Astrocyte (in vitro differentiated cells and primary cell): ENCODE data around the gene MEST. TPM values are rescaled to one million over a fixed set of nuclear protein-coding genes. Genes with fewer than 3 reads are reported as not detected.
A peak's percentile ranks its signal among the peaks of the same experiment; 100 is the strongest.

Experiments
- DNase-seq: peaks from one replicate; pipeline ENCODE4 v3.0.0-alpha.2; 2010; ENCODE audit warnings: low read depth
- FAIRE-seq: peaks from 2 replicates; lab custom pipeline; 2011; peaks lifted over from hg19 to GRCh38; lab: Jason Lieb, UNC
- H2AFZ ChIP-seq: 2 replicates; pipeline ENCODE4 v1.6.0; 2012; ENCODE audit warnings: low read depth, low read length, inconsistent platforms
- H3K27ac ChIP-seq: 2 replicates; pipeline ENCODE4 v1.5.1; 2011; ENCODE audit warnings: low read depth, low read length, inconsistent platforms
- H3K27me3 ChIP-seq: 2 replicates; pipeline ENCODE4 v1.6.0; 2011; ENCODE audit warnings: low read length, inconsistent platforms; ENCODE audit not compliant: insufficient read depth
- H3K36me3 ChIP-seq: 2 replicates; pipeline ENCODE4 v1.5.1; 2011; ENCODE audit warnings: low read length, inconsistent platforms; ENCODE audit not compliant: insufficient read depth
- H3K4me1 ChIP-seq: 2 replicates; pipeline ENCODE4 v1.5.1; 2011; ENCODE audit warnings: low read length, inconsistent platforms; ENCODE audit not compliant: insufficient read depth
- H3K4me2 ChIP-seq: 2 replicates; pipeline ENCODE4 v1.6.0; 2012; ENCODE audit warnings: low read length, inconsistent platforms
- H3K4me3 ChIP-seq: 2 replicates; pipeline ENCODE4 v1.5.1; 2011; ENCODE audit warnings: low read depth, mild to moderate bottlenecking, low read length, inconsistent platforms; ENCODE audit not compliant: insufficient read depth
- H3K79me2 ChIP-seq: 2 replicates; pipeline ENCODE4 v1.6.0; 2012; ENCODE audit warnings: mild to moderate bottlenecking, low read length, inconsistent platforms; ENCODE audit not compliant: insufficient read depth
- H3K9ac ChIP-seq: 2 replicates; pipeline ENCODE4 v1.6.0; 2012; ENCODE audit warnings: mild to moderate bottlenecking, low read length, inconsistent platforms
- H3K9me3 ChIP-seq: 2 replicates; pipeline ENCODE4 v1.5.1; 2012; ENCODE audit warnings: low read depth, mild to moderate bottlenecking, low read length, inconsistent platforms; ENCODE audit not compliant: insufficient read depth
- H4K20me1 ChIP-seq: 2 replicates; pipeline ENCODE4 v1.6.0; 2012; ENCODE audit warnings: low read length, inconsistent platforms; ENCODE audit not compliant: insufficient read depth
- H3K27ac Mint-ChIP-seq: one replicate; pipeline ENCODE4 v1.8.0; 2021; ENCODE audit warnings: mild to moderate bottlenecking, mixed read lengths; ENCODE audit not compliant: unreplicated experiment
- H3K27me3 Mint-ChIP-seq: one replicate; pipeline ENCODE4 v1.8.0; 2021; ENCODE audit warnings: low read depth, mixed read lengths; ENCODE audit not compliant: unreplicated experiment
- H3K36me3 Mint-ChIP-seq: one replicate; pipeline ENCODE4 v1.8.0; 2021; ENCODE audit warnings: low read depth, mixed read lengths; ENCODE audit not compliant: unreplicated experiment
- H3K4me1 Mint-ChIP-seq: one replicate; pipeline ENCODE4 v1.8.0; 2021; ENCODE audit warnings: low read depth, mixed read lengths; ENCODE audit not compliant: unreplicated experiment
- H3K4me3 Mint-ChIP-seq: one replicate; pipeline ENCODE4 v1.8.0; 2021; ENCODE audit warnings: mild to moderate bottlenecking, moderate library complexity, mixed read lengths; ENCODE audit not compliant: unreplicated experiment
- H3K9me3 Mint-ChIP-seq: one replicate; pipeline ENCODE4 v1.8.0; 2021; ENCODE audit warnings: mild to moderate bottlenecking, mixed read lengths; ENCODE audit not compliant: unreplicated experiment
- CTCF ChIP-seq: IDR thresholded peaks from 2 replicates; pipeline ENCODE4 v1.5.1; 2011; ENCODE audit warnings: low read depth, mild to moderate bottlenecking, inconsistent platforms, low read length, moderate library complexity; ENCODE audit not compliant: insufficient read depth
- EZH2 ChIP-seq: IDR thresholded peaks from 2 replicates; pipeline ENCODE4 v1.6.1; 2012; ENCODE audit warnings: mild to moderate bottlenecking, low read length, inconsistent platforms; ENCODE audit not compliant: insufficient read depth
- total RNA-seq: library from RNA; stranded (reverse); gene quantifications from 2 replicates; pipeline ENCODE4 v1.2.1, GENCODE V29; 2021

Gene MEST
- total RNA-seq, 1 donor from 2014 or later, result 214 TPM

GRCh38 chr7:130485734-130486113 lies 6.2 kb upstream of the MEST start:
- Mint-ChIP-seq H3K27me3 (no peaks in the 10 kb centered on the region), H3K4me1 (peaks cover 43% of the 10 kb centered on the region)
- peak overlapping the region; percentile 37 for H3K4me3 ChIP-seq

GRCh38 chr7:130486114-130486953 lies 5.6 kb upstream of the MEST start:
- TF ChIP-seq CTCF (peak; percentile 27), EZH2 (no peak)
- Histone ChIP-seq H3K79me2 (no peaks in the 10 kb centered on the region), H3K9ac (no peak overlapping the region), H3K4me3 (peak overlapping the region; percentile 37), H3K27ac (no peak overlapping the region), H3K36me3 (no peaks in the 10 kb centered on the region), H3K27me3 (no peaks in the 10 kb centered on the region), H3K9me3 (peaks cover 2% of the 10 kb centered on the region), H4K20me1 (no peaks in the 10 kb centered on the region), H3K4me2 (peak overlapping the region; percentile 75), H3K4me1 (peaks cover 34% of the 10 kb centered on the region), H2AFZ (peak overlapping the region; percentile 71)
- no peaks in the 10 kb centered on the region for H3K9me3 Mint-ChIP-seq
- no peaks in the 10 kb centered on the region for H3K27me3 Mint-ChIP-seq
- peak overlapping the region; percentile 63 for H3K27ac Mint-ChIP-seq
- peak overlapping the region; percentile 83 for H3K4me3 Mint-ChIP-seq
- no peaks in the 10 kb centered on the region for H3K36me3 Mint-ChIP-seq
- no peak for FAIRE-seq
- peaks cover 43% of the 10 kb centered on the region for H3K4me1 Mint-ChIP-seq
- DNase-seq, result no peak

More at GRCh38 chr7:130485734-130486113, 6.2 kb upstream of the MEST start:
- TF ChIP-seq EZH2 (no peak), CTCF (no peak)
- Histone ChIP-seq H3K9ac (no peak overlapping the region), H3K9me3 (peaks cover 2% of the 10 kb centered on the region), H3K4me2 (peak overlapping the region; percentile 75), H2AFZ (peak overlapping the region; percentile 71), H3K79me2 (no peaks in the 10 kb centered on the region), H3K4me1 (peaks cover 28% of the 10 kb centered on the region), H3K27me3 (no peaks in the 10 kb centered on the region), H4K20me1 (no peaks in the 10 kb centered on the region), H3K27ac (no peak overlapping the region), H3K36me3 (no peaks in the 10 kb centered on the region)
- Mint-ChIP-seq H3K9me3 (no peaks in the 10 kb centered on the region), H3K36me3 (no peaks in the 10 kb centered on the region), H3K27ac (peak overlapping the region; percentile 29), H3K4me3 (peak overlapping the region; percentile 83)
- no peak for FAIRE-seq
- DNase-seq, result no peak
